ENCODE results near the gene SYT9.

GRCh38 chr11:7498193-7498592 lies 246.5 kb downstream of the SYT9 start:
- no peak for TF ChIP-seq SNAI2 (CRISPR knock-in tag; IDR thresholded peaks at IDR 0.05)
- no peak for TF ChIP-seq GLIS3 (CRISPR knock-in tag; IDR thresholded peaks at IDR 0.05)
- TF ChIP-seq, protein P1, sequence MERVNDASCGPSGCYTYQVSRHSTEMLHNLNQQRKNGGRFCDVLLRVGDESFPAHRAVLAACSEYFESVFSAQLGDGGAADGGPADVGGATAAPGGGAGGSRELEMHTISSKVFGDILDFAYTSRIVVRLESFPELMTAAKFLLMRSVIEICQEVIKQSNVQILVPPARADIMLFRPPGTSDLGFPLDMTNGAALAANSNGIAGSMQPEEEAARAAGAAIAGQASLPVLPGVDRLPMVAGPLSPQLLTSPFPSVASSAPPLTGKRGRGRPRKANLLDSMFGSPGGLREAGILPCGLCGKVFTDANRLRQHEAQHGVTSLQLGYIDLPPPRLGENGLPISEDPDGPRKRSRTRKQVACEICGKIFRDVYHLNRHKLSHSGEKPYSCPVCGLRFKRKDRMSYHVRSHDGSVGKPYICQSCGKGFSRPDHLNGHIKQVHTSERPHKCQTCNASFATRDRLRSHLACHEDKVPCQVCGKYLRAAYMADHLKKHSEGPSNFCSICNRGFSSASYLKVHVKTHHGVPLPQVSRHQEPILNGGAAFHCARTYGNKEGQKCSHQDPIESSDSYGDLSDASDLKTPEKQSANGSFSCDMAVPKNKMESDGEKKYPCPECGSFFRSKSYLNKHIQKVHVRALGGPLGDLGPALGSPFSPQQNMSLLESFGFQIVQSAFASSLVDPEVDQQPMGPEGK (CRISPR knock-in tag; IDR thresholded peaks at IDR 0.05; ENCODE audit: borderline replicate concordance) = no peak
- no peak for TF ChIP-seq ZFP3 (CRISPR knock-in tag; IDR thresholded peaks at IDR 0.05)
- no peak for TF ChIP-seq RARB (CRISPR knock-in tag; IDR thresholded peaks at IDR 0.05)
- TF ChIP-seq ZNF8 (CRISPR knock-in tag; IDR thresholded peaks at IDR 0.05) = no peak
- TF ChIP-seq TSHZ2 (CRISPR knock-in tag; IDR thresholded peaks at IDR 0.05) = no peak
- no peak for TF ChIP-seq CSDC2 (CRISPR knock-in tag; IDR thresholded peaks at IDR 0.05)
- TF ChIP-seq ZC3H10 (CRISPR knock-in tag; IDR thresholded peaks at IDR 0.05) = no peak
- TF ChIP-seq ZFP30 (CRISPR knock-in tag; IDR thresholded peaks at IDR 0.05) = no peak
- TF ChIP-seq ESRRG (CRISPR knock-in tag; IDR thresholded peaks at IDR 0.05) = no peak
- TF ChIP-seq CSRNP3 (CRISPR knock-in tag; IDR thresholded peaks at IDR 0.05) = no peak
- TF ChIP-seq ZNF565 (CRISPR knock-in tag; conservative IDR thresholded peaks at IDR 0.05; ENCODE audit: low read depth) = no peak
- no peak for TF ChIP-seq ARNTL (CRISPR knock-in tag; IDR thresholded peaks at IDR 0.05; ENCODE audit: borderline replicate concordance, low read depth)
